H1 (cell line): Measurements from ENCODE around the gene MMP21. TPM values are rescaled to one million over a fixed set of nuclear protein-coding genes. Genes with fewer than 3 reads are reported as not detected.

Experiments used
- CTCF ChIA-PET: fragments of 300-600 bp; sonication (Branson Sonifier 250); formaldehyde crosslinking; loops from one replicate; lab custom pipeline; 2021; ENCODE audit not compliant: partially characterized antibody; lab: Charles Lee
- POLR2A ChIA-PET: fragments of 300-600 bp; sonication (Branson Sonifier 250); formaldehyde crosslinking; loops from one replicate; lab custom pipeline; 2021; ENCODE audit warnings: inconsistent platforms; ENCODE audit not compliant: partially characterized antibody; lab: Charles Lee
- DNase-seq, 2 experiments: peaks; one replicate each; pipeline versions ENCODE4 v3.0.0 to v3.0.0-alpha.2; 2010 to 2022; ENCODE audit warnings: low spot score in 2 of 2, low read depth in 1 of 2, mixed read lengths in 1 of 2
- FAIRE-seq: peaks from 2 replicates; lab custom pipeline; 2011; peaks lifted over from hg19 to GRCh38; lab: Jason Lieb, UNC
- H2AFZ ChIP-seq: 2 replicates; pipeline ENCODE4 v1.8.1; 2012; ENCODE audit warnings: low read length, inconsistent platforms
- H2AK5ac ChIP-seq: 2 replicates; pipeline ENCODE4 v1.6.1; 2013; ENCODE audit warnings: low read depth, low read length
- H2BK120ac ChIP-seq: replicated peaks from 2 replicates; pipeline ENCODE3; 2013; ENCODE audit warnings: low read depth, low read length, inconsistent platforms
- H2BK12ac ChIP-seq: 2 replicates; pipeline ENCODE4 v1.6.1; 2013; ENCODE audit warnings: low read depth, low read length
- H2BK15ac ChIP-seq: 2 replicates; pipeline ENCODE4 v1.6.1; 2013; ENCODE audit warnings: low read length
- H2BK20ac ChIP-seq: 2 replicates; pipeline ENCODE4 v1.6.1; 2013; ENCODE audit warnings: low read length
- H2BK5ac ChIP-seq: 2 replicates; pipeline ENCODE4 v1.6.1; 2013; ENCODE audit warnings: low read depth, low read length
- H3K14ac ChIP-seq: 2 replicates; pipeline ENCODE4 v1.6.1; 2013; ENCODE audit warnings: inconsistent platforms; ENCODE audit not compliant: insufficient read length
- H3K18ac ChIP-seq: 2 replicates; pipeline ENCODE4 v1.6.1; 2013; ENCODE audit warnings: low read length; ENCODE audit errors: extremely low read depth
- H3K23ac ChIP-seq: 2 replicates; pipeline ENCODE4 v1.6.1; 2013; ENCODE audit warnings: inconsistent platforms; ENCODE audit not compliant: insufficient read length
- H3K23me2 ChIP-seq: 2 replicates; pipeline ENCODE4 v1.6.1; 2013; ENCODE audit warnings: low read depth, low read length
- H3K27ac ChIP-seq: 2 replicates; pipeline ENCODE4 v1.6.1; 2011; ENCODE audit warnings: low read depth, low read length, inconsistent platforms
- H3K27me3 ChIP-seq, 4 experiments: replicated peaks in 1 of 4; 1 replicate in 1 of 4; 2 replicates in 3 of 4; pipeline versions ENCODE4 v1.6.1 to v1.8.1; 2011 to 2013; ENCODE audit warnings: low read length in 3 of 4, mild to moderate bottlenecking in 3 of 4, inconsistent platforms in 2 of 4, mixed read lengths in 2 of 4, moderate library complexity in 1 of 4; ENCODE audit not compliant: control insufficient read depth in 3 of 4, insufficient read depth in 3 of 4; ENCODE audit errors: extremely low read depth in 1 of 4
- H3K36me3 ChIP-seq, 4 experiments: 2 replicates each; pipeline versions ENCODE4 v1.6.1 to v1.8.1; 2011 to 2013; ENCODE audit warnings: mild to moderate bottlenecking in 4 of 4, low read length in 3 of 4, moderate library complexity in 2 of 4, control low read depth in 1 of 4, inconsistent platforms in 1 of 4; ENCODE audit not compliant: insufficient read depth in 4 of 4, control insufficient read depth in 2 of 4
- H3K4ac ChIP-seq: replicated peaks from 2 replicates; pipeline ENCODE3; 2013; ENCODE audit warnings: low read length, low read depth, mixed read lengths, inconsistent platforms; ENCODE audit not compliant: insufficient read length
- H3K4me1 ChIP-seq, 4 experiments: replicated peaks in 1 of 4; 1 replicate in 1 of 4; 2 replicates in 3 of 4; pipeline versions ENCODE4 v1.6.1 to v1.8.1; 2011 to 2013; ENCODE audit warnings: low read length in 3 of 4, inconsistent platforms in 2 of 4, mixed read lengths in 1 of 4; ENCODE audit not compliant: insufficient read depth in 4 of 4, control insufficient read depth in 3 of 4
- H3K4me2 ChIP-seq, 2 experiments: 2 replicates each; pipeline versions ENCODE4 v1.6.1 to v1.8.1; 2011 to 2013; ENCODE audit warnings: low read depth in 2 of 2, low read length in 2 of 2, control low read depth in 1 of 2, inconsistent platforms in 1 of 2, mild to moderate bottlenecking in 1 of 2; ENCODE audit not compliant: insufficient read depth in 1 of 2
- H3K4me3 ChIP-seq, 4 experiments: fragments of 200-600, 300-600 bp in 1 of 4; sonication (generic), shearing (Covaris generic), sonication (Bioruptor Twin) in 1 of 4; 2 replicates each; pipeline versions ENCODE4 v1.5.1 to v1.8.1; 2011 to 2016; ENCODE audit warnings: low read length in 4 of 4, low read depth in 3 of 4, control low read depth in 2 of 4, inconsistent platforms in 2 of 4, mild to moderate bottlenecking in 2 of 4, mixed read lengths in 1 of 4, moderate library complexity in 1 of 4; ENCODE audit not compliant: insufficient read depth in 2 of 4; ENCODE audit errors: extremely low read depth in 1 of 4
- H3K56ac ChIP-seq: replicated peaks from 2 replicates; pipeline ENCODE3; 2013; ENCODE audit warnings: low read depth, mild to moderate bottlenecking, mixed read lengths, low read length, inconsistent platforms; ENCODE audit not compliant: insufficient read length
- H3K79me1 ChIP-seq: 2 replicates; pipeline ENCODE4 v1.6.1; 2013; ENCODE audit warnings: low read depth, low read length, control low read depth
- H3K79me2 ChIP-seq, 2 experiments: 2 replicates each; pipeline versions ENCODE4 v1.6.1 to v1.8.1; 2012 to 2013; ENCODE audit warnings: low read length in 2 of 2, mild to moderate bottlenecking in 2 of 2, inconsistent platforms in 1 of 2; ENCODE audit not compliant: insufficient read depth in 2 of 2, control insufficient read depth in 1 of 2
- H3K9ac ChIP-seq, 4 experiments: replicated peaks in 1 of 4; 1 replicate in 1 of 4; 2 replicates in 3 of 4; pipeline versions ENCODE4 v1.6.1 to v1.8.1; 2011 to 2013; ENCODE audit warnings: low read depth in 3 of 4, low read length in 3 of 4, control low read depth in 2 of 4, mild to moderate bottlenecking in 2 of 4, moderate library complexity in 2 of 4, inconsistent platforms in 1 of 4; ENCODE audit errors: extremely low read depth in 1 of 4
- H3K9me3 ChIP-seq, 2 experiments: 2 replicates each; pipeline versions ENCODE4 v1.6.1 to v1.8.1; 2012 to 2013; ENCODE audit warnings: mild to moderate bottlenecking in 2 of 2, moderate library complexity in 2 of 2, control low read depth in 1 of 2, inconsistent platforms in 1 of 2, low read depth in 1 of 2, low read length in 1 of 2, mixed read lengths in 1 of 2; ENCODE audit not compliant: insufficient read depth in 2 of 2
- H4K20me1 ChIP-seq, 2 experiments: replicated peaks in 1 of 2; 2 replicates each; pipeline versions ENCODE3 to v1.8.1; 2011 to 2013; ENCODE audit warnings: inconsistent platforms in 2 of 2, low read length in 2 of 2, mild to moderate bottlenecking in 1 of 2; ENCODE audit not compliant: insufficient read depth in 2 of 2, control insufficient read depth in 1 of 2
- H4K5ac ChIP-seq: 2 replicates; pipeline ENCODE4 v1.6.1; 2013; ENCODE audit warnings: low read length, low read depth, mixed read lengths, inconsistent platforms; ENCODE audit not compliant: insufficient read length
- H4K8ac ChIP-seq: 2 replicates; pipeline ENCODE4 v1.8.0; 2013; ENCODE audit warnings: mild to moderate bottlenecking, moderate library complexity, low read length, inconsistent platforms; ENCODE audit not compliant: insufficient read depth; ENCODE audit errors: extremely low read depth
- H4K91ac ChIP-seq: replicated peaks from 2 replicates; pipeline ENCODE3; 2013; ENCODE audit warnings: low read length, mixed read lengths, inconsistent platforms; ENCODE audit not compliant: insufficient read length
- RBBP5 ChIP-seq: IDR thresholded peaks from 2 replicates; pipeline ENCODE4 v1.7.1; 2012; ENCODE audit warnings: low read depth, mild to moderate bottlenecking, inconsistent platforms, low read length, moderate library complexity, borderline replicate concordance
- SP2 ChIP-seq: IDR thresholded peaks from 2 replicates; pipeline ENCODE4 v1.6.1; 2012; ENCODE audit warnings: mild to moderate bottlenecking, low read length, inconsistent platforms
- WGBS, 2 experiments: shearing (Covaris generic) in 1 of 2; methylation state at CpG; one replicate each; pipeline versions ENCODE4 v1.1.6 to v1.1.7; 2013 to 2015; ENCODE audit warnings: low lambda C conversion rate in 2 of 2, mixed read lengths in 2 of 2, inconsistent platforms in 1 of 2, low coverage in 1 of 2, missing lambda C conversion rate in 1 of 2; ENCODE audit not compliant: insufficient replicate concordance in 2 of 2, insufficient coverage in 1 of 2, insufficient read length in 1 of 2; ENCODE audit errors: extremely low coverage in 1 of 2, missing lambda C conversion rate in 1 of 2; 5-methylcytosine and 5-hydroxymethylcytosine counted together
- polyA plus RNA-seq, 7 experiments: library from polyadenylated mRNA; depleted of rRNA in 3 of 7; stranded (reverse) in 5 of 7; unstranded in 2 of 7; fragments of >200 nt in 5 of 7; fragments of 200-250 nt in 2 of 7; gene quantifications; 1 replicate in 5 of 7; 2 replicates in 1 of 7; 4 replicates in 1 of 7; pipeline versions ENCODE4 v1.2.1 to v1.2.3, GENCODE V29; 2011 to 2013; ENCODE audit warnings: missing spikeins in 2 of 7, mixed read lengths in 2 of 7
- total RNA-seq: library from RNA; stranded (reverse); fragmentation: NEBNext Ultra II Directional; extraction: Animal tissue kit (Norgen Biotek cat#: 25700); gene quantifications from 2 replicates; pipeline ENCODE4 v1.2.1, GENCODE V29; 2021

MMP21 gene
- total and polyA plus RNA-seq, 2 of the 8 experiments (the other 6 are each of a cell fraction or from before 2014, with no cell fraction given), result not detected

- TF ChIP-seq RBBP5 (no peak), SP2 (no peak)
These were observed 30.7 kb downstream of the MMP21 start for GRCh38 chr10:125744909-125745308.

More at GRCh38 chr10:125744909-125745308, 30.7 kb downstream of the MMP21 start:
- Histone ChIP-seq H3K56ac (no peak overlapping the region), H3K4me1 (no peaks in the 10 kb centered on the region), H4K91ac (no peak overlapping the region), H3K79me1 (no peaks in the 10 kb centered on the region), H3K18ac (no peak overlapping the region), H4K20me1 (peaks cover 1 to 2% of the 10 kb centered on the region in 2 experiments), H3K9ac (no peak overlapping the region), H3K4me2 (no peak overlapping the region), H3K4ac (no peak overlapping the region), H3K27me3 (no peaks in the 10 kb centered on the region), H4K8ac (no peak overlapping the region), H3K14ac (no peak overlapping the region), H3K79me2 (no peaks in the 10 kb centered on the region), H2AK5ac (no peak overlapping the region), H2BK15ac (no peak overlapping the region), H2BK5ac (no peak overlapping the region), H3K27ac (no peak overlapping the region), H2BK20ac (no peak overlapping the region), H3K9me3 (no peaks in the 10 kb centered on the region), H3K23ac (no peak overlapping the region), H4K5ac (no peak overlapping the region), H2BK120ac (no peak overlapping the region), H3K36me3 (peaks cover 18 to 88% (median 68%) of the 10 kb centered on the region in 4 experiments), H2AFZ (no peak overlapping the region), H3K23me2 (0 out of 2 replicates have a peak, but pooled peaks cover 3% of the 10 kb centered on the region), H3K4me3 (no peak overlapping the region), H2BK12ac (no peak overlapping the region)
- 88% methylated on average over 2 of the region's 2 CpGs; no CpG with 5 or more reads in 1 of the 2 experiments for WGBS, 2 experiments
- POLR2A ChIA-PET, result interaction anchor here (0.6 kb wide), 1 partner anchor 384 kb away, joined by 5 read pairs; no protein-coding TSS in a partner anchor
- CTCF ChIA-PET, result no interaction called here
- no peak for DNase-seq
- no peak for FAIRE-seq
